Effector memory CD4-positive, alpha-beta T cell (primary cell): Measurements from ENCODE around the gene S1PR4.

ENCODE experiments used
- DNase-seq, 3 donors: peaks; one replicate each; pipeline ENCODE4 v3.0.0-alpha.2; 2020
- H3K27ac ChIP-seq: 2 replicates; pipeline ENCODE4 v1.7.0; 2013; ENCODE audit warnings: mild to moderate bottlenecking, low read length, moderate library complexity; ENCODE audit not compliant: insufficient read depth, poor library complexity, severe bottlenecking
- H3K27me3 ChIP-seq: replicated peaks from 2 replicates; pipeline ENCODE4 v1.7.0; 2013; ENCODE audit warnings: mild to moderate bottlenecking, low read length; ENCODE audit not compliant: insufficient read depth, control insufficient read depth, poor library complexity, severe bottlenecking
- H3K36me3 ChIP-seq: 2 replicates; pipeline ENCODE4 v1.7.0; 2013; ENCODE audit warnings: mild to moderate bottlenecking, low read length, moderate library complexity; ENCODE audit not compliant: control insufficient read depth, insufficient read depth
- H3K4me1 ChIP-seq: 2 replicates; pipeline ENCODE4 v1.7.0; 2013; ENCODE audit warnings: low read length, mild to moderate bottlenecking; ENCODE audit not compliant: control insufficient read depth, insufficient read depth, poor library complexity, severe bottlenecking
- H3K4me3 ChIP-seq: 2 replicates; pipeline ENCODE4 v1.7.0; 2013; ENCODE audit warnings: low read length, low read depth, mild to moderate bottlenecking; ENCODE audit not compliant: insufficient read depth, poor library complexity, severe bottlenecking
- H3K9me3 ChIP-seq: 2 replicates; pipeline ENCODE4 v1.7.0; 2013; ENCODE audit warnings: mild to moderate bottlenecking, low read length, moderate library complexity; ENCODE audit not compliant: control insufficient read depth

S1PR4 gene

DNA sequence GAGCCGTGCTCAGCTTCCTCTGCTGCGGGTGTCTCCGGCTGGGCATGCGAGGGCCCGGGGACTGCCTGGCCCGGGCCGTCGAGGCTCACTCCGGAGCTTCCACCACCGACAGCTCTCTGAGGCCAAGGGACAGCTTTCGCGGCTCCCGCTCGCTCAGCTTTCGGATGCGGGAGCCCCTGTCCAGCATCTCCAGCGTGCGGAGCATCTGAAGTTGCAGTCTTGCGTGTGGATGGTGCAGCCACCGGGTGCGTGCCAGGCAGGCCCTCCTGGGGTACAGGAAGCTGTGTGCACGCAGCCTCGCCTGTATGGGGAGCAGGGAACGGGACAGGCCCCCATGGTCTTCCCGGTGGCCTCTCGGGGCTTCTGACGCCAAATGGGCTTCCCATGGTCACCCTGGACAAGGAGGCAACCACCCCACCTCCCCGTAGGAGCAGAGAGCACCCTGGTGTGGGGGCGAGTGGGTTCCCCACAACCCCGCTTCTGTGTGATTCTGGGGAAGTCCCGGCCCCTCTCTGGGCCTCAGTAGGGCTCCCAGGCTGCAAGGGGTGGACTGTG is 1.2 kb downstream of the S1PR4 start:
- H3K4me3 ChIP-seq: peak overlapping the region; percentile 96
- H3K36me3 ChIP-seq: peaks cover 8% of the 10 kb centered on the region
- H3K9me3 ChIP-seq: no peaks in the 10 kb centered on the region
- peak overlapping the region; percentile 85 for H3K27ac ChIP-seq
- H3K27me3 ChIP-seq: no peaks in the 10 kb centered on the region
- peaks cover 38% of the 10 kb centered on the region for H3K4me1 ChIP-seq
- no peak for DNase-seq

DNA sequence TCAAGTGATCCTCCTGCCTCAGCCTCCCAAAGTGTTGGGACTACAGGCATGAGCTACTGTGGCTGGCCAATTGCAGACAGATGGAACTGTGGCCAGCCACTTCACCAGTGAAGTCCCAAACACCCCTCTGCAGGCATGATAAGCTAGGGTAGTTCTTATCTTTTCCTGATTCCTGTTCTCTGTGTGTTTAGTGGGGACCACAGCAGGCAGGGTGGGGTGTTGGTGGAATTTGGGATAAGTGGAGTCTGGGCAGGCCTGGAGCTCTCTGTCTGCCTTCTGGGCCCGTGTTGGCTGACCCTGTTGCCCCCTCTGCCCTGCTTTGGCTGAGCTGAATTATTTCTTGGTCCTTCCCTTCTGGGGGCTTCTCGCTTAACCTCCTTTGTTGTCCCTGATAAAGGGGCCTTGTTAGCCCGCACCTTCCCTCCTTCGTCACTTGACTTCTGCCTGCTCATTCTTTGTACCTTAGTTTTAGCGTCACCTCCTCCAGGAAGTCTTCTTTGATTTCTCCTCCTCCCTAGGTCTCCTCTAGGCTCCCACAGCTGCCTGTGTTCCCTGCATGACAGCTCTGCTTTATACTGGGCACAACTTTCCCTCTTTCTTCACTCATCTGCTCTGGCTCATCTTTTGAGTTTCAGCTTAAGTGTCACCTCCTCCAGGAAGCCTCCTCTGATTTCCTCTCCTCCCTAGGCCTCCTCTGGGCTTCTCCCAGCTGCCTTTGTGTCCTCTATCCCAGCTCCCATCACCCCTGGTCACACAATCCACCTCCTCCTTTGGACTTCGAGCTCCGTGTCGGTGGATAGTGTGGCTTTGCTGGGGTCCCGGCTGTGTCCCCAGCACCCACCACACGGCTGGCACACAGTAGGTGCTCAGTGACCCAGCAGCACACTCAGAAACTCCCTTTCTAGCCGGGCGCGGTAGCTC is 5.4 kb downstream of the S1PR4 start:
- Histone ChIP-seq H3K27me3 (no peaks in the 10 kb centered on the region), H3K27ac (no peak overlapping the region), H3K9me3 (no peaks in the 10 kb centered on the region), H3K4me1 (peaks cover 57% of the 10 kb centered on the region), H3K4me3 (no peak overlapping the region), H3K36me3 (peaks cover 8% of the 10 kb centered on the region)
- no peak for DNase-seq

DNA sequence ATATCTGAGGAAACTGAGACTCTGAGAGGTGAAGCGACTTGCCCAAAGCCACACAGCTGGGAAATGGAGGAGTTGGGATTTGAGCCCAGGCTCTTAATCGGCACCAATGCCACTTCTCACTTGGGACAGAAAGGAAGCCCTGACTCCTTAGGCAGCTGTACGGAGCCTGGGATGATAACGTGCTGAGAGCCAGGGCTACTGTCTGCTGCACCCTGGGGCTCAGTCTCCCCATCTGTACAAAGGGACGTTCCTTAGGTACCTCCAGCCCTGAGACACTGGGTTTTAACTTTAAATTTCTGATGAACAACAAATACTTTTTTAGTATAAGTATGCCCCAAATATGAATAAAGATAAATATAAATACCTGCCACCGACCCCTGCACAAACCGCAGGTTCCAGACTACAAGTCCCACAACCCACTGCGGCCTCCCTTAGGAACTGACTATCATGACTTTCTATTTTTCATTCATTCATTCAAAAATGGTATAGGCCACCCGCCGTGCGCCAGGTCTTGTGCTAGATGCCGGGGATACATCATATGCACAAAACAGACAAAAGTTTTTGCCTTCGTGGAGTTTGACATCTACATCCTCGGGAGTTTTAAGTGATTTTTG is 6.4 kb downstream of the S1PR4 start:
- H3K36me3 ChIP-seq: peaks cover 8% of the 10 kb centered on the region
- peak overlapping the region; percentile 77 for H3K4me3 ChIP-seq
- H3K27me3 ChIP-seq: no peaks in the 10 kb centered on the region
- no peaks in the 10 kb centered on the region for H3K9me3 ChIP-seq
- H3K27ac ChIP-seq: peak overlapping the region; percentile 75
- H3K4me1 ChIP-seq: peaks cover 63% of the 10 kb centered on the region
- peak in 2 of 3 donors; percentile 36 to 68 for DNase-seq

DNA sequence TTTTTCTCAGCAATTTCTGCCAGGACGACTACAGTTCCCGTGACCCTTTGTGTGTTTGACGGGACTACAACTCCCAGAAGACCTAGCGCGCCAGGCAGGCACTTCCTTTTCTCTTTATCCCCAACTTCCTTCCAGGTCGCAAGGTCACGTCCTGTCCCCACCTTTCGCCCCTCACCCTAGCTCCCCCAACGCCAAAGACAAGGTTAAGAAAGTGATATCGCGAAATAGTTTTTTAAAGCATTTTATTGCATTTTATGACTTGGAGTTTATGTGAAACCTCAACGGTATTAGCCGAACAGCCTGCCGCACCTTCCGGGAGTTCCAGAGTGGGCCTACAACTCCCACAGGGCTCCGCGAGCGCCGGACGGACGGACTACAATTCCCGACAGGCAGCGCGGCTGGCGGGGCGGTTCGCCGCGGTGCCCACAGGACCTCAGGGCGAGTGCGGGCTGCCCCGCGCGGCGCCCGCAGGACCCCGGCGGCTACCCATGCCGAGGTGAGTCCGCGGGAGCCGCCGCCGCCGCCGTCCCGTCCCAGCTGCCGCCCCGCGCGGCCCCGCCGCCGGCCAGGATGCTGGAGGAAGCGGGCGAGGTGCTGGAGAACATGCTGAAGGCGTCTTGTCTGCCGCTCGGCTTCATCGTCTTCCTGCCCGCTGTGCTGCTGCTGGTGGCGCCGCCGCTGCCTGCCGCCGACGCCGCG is 7.0 kb downstream of the S1PR4 start, which contains the start of gene NCLN:
Gene NCLN, plus strand, starts transcription at position 470 of the 699 bp plus-strand sequence. Its CDS starts 101 bp downstream, at position 571.
- Histone ChIP-seq H3K4me1 (peaks cover 63% of the 10 kb centered on the region), H3K27me3 (no peaks in the 10 kb centered on the region), H3K27ac (peak within 1 kb of the TSS; percentile 75), H3K9me3 (no peaks in the 10 kb centered on the region), H3K36me3 (peaks cover 7% of the 10 kb centered on the region), H3K4me3 (peak within 1 kb of the TSS; percentile 77)
- DNase-seq: peak; percentile 82 to 90 (median 89)

DNA sequence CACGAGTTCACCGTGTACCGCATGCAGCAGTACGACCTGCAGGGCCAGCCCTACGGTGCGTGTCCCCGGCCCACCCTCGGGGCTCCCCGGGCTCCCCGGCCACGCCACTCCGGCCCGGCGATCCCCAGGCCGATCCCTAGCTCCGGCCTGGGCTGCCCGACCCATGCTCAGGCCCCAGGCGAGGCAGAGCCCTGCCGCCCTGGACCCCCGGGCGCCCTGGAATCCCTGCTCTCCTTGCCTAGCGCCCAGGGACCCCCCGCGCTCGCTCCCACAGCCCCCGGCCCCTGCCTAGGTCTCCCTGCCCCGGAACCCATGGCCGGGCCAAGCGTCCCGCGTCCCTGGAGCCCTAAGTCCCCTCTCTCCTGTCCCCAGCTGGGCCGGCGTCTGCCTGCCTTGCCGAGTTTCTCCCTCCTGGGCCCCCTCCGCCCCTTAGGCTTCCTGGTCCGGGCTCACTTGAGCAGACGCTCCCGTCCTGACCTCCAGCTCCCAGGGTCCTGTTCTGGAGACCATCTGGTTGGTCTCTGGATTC is 7.7 kb downstream of the S1PR4 start:
- Histone ChIP-seq H3K4me3 (peak overlapping the region; percentile 77), H3K36me3 (peaks cover 1% of the 10 kb centered on the region), H3K9me3 (no peaks in the 10 kb centered on the region), H3K4me1 (peaks cover 63% of the 10 kb centered on the region), H3K27me3 (no peaks in the 10 kb centered on the region), H3K27ac (peak overlapping the region; percentile 75)
- no peak for DNase-seq

DNA sequence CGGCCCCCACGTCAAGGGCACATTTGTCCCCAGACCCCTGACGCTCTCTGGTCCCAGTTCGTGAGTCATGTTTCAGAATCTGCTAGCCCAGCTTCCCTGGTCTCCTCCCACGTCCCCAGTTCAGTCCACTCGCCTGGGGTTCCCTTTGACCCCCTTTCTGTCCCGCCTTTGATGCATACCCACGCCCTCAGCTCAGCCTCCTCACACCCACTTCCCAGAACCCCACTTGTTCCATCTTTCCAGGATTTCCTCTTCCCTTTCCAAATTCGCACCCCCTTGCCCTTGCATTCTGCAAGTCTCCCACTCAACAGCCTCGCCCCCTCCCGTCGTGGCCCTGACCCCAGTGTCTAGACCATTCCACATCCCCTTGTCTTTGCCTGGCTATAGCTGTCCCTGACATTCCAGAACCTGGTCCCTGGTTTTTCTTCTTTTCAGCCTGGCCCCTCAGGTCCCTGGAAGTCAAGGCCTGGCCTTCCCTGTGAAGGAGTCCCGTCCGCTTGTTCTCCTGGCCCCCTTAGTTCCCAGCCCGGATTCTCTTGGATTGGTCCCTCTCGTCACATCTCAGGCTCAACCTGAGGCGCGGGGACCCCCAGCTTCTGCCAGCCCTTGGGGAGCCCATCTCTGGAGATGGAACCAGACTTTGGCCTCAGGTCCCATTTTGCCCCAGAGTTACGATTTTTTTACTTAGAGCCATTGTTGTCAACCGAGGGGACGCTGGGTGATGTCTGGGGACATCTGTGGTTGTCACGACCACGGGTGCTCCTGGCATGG is 8.5 kb downstream of the S1PR4 start:
- no peak overlapping the region for H3K27ac ChIP-seq
- no peak for DNase-seq
- H3K36me3 ChIP-seq: no peaks in the 10 kb centered on the region
- H3K9me3 ChIP-seq: no peaks in the 10 kb centered on the region
- H3K4me3 ChIP-seq: peak overlapping the region; percentile 77
- H3K27me3 ChIP-seq: no peaks in the 10 kb centered on the region
- H3K4me1 ChIP-seq: peaks cover 57% of the 10 kb centered on the region

DNA sequence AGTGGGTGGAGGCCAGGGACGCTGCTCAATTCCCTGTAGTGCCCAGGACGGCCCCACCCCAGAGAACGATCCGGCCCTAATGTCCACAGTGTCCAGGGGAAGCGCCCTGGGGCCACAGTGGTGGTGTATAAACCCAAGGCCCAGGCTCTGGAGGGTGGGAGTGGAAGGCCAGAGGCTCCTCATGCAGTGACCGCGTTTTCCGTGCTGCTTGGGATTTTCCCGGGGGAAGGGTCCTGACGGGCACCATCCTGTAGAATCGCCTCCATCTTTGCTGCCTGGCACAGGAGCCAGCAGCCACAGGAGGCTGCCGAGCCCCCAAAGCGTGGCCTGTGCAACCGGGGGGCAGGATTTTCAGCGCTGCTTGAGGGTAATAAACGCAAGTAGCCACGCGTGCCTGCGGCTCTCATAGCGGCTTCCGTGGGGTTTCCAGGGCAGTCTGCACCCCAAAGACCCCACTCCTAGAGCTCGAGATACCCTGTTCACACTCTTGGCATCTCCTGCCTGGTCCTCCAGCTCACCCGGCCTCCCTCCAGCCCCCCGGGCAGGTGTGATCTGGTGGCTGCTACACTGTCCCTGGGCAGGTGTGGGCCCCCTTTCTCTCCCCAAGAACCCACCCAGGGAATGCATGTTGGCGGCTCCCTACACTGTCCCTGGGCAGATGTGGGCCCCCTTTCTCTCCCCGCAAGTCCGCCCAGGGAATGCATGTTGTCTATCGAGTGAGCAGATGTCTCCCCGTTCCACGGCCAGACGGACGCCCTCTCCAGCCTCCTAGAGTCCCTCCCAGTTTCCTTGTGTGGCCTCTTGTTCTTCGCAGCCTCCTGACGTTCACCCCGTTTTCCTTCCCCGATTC is 9.3 kb downstream of the S1PR4 start:
- peaks cover 52% of the 10 kb centered on the region for H3K4me1 ChIP-seq
- no peaks in the 10 kb centered on the region for H3K9me3 ChIP-seq
- DNase-seq: no peak
- H3K27ac ChIP-seq: no peak overlapping the region
- H3K36me3 ChIP-seq: no peaks in the 10 kb centered on the region
- no peak overlapping the region for H3K4me3 ChIP-seq
- H3K27me3 ChIP-seq: no peaks in the 10 kb centered on the region

DNA sequence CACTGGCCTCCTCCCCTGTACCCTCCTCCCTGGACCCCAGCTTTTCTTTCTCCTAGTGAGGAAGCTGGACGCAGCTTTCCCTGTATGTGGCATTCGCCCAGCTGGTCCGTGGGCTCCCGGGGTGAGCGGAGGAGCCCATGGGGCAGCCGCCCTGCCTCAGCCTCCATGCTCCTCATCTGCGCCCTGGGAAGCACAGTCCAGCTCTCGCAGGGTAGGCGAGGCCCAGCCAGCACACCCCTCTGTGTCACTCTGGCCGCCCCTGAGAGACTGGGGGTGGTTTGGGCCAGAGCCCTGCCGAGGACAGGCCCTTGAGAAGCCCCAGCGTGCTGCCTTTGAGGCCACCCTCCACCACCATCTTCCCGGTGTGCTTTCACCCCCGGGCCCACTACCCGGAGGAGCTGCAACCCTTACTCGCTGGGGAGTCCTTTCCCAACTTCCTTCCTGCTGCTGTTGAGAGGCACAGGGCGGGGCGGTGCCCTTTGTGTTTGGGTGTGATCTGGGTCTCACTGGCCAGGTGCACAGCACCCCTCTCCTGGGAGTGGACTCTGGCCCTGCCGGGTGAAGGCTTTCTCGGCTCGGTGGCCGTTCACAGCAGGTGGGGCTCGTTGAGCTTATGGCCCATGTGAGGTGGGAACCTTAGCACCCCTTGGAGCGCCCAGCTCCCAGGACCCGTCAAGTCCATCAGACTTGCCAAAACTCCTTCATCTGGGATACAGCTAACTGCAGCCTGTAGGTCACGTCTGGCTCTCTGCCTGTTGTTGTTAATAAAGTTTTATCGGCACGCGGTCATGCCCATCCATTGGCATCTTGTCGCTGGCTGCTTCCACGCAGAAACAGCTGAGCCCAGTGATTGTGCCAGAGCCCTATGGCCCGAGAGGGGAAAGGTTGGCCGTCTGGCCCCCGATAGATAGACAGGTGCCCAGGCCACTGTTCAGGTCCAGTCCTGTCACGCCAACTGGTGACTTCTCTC is 10.3 kb downstream of the S1PR4 start:
- Histone ChIP-seq H3K27ac (no peak overlapping the region), H3K4me3 (no peak overlapping the region), H3K36me3 (peaks cover 9% of the 10 kb centered on the region), H3K4me1 (peaks cover 48% of the 10 kb centered on the region), H3K9me3 (no peaks in the 10 kb centered on the region), H3K27me3 (no peaks in the 10 kb centered on the region)
- no peak for DNase-seq
